SJCRH30 (cell line): ENCODE measurements around the gene BMP7. TPM values are rescaled to one million over a fixed set of nuclear protein-coding genes. Genes with fewer than 3 reads are reported as not detected.
A peak's percentile ranks its signal among the peaks of the same experiment; 100 is the strongest.
"Not testable (repeated sequence)": the region's sequence is repeated elsewhere in the genome, so short reads cannot be mapped to it uniquely, and the experiment has no call there.

Experiments used
- DNase-seq, 2 experiments: peaks; one replicate each; pipeline ENCODE4 v3.0.0-alpha.2; 2015 to 2020
- H3K27ac ChIP-seq: fragments of 250-450 bp; sonication (Bioruptor Pico); 2 replicates; pipeline ENCODE4 v1.5.1; 2020; ENCODE audit warnings: mild to moderate bottlenecking, moderate library complexity
- H3K27me3 ChIP-seq: fragments of 250-450 bp; sonication (Bioruptor Pico); 2 replicates; pipeline ENCODE4 v1.5.1; 2020; ENCODE audit warnings: mild to moderate bottlenecking, moderate library complexity
- H3K36me3 ChIP-seq: fragments of 250-450 bp; sonication (Bioruptor Pico); 2 replicates; pipeline ENCODE4 v1.5.1; 2020; ENCODE audit warnings: mild to moderate bottlenecking, moderate library complexity
- H3K4me1 ChIP-seq: fragments of 250-450 bp; sonication (Bioruptor Pico); 2 replicates; pipeline ENCODE4 v1.5.1; 2020; ENCODE audit warnings: mild to moderate bottlenecking, moderate library complexity
- H3K4me3 ChIP-seq: fragments of 250-450 bp; sonication (Bioruptor Pico); 2 replicates; pipeline ENCODE4 v1.5.1; 2020; ENCODE audit warnings: mild to moderate bottlenecking, moderate library complexity
- H3K9me3 ChIP-seq: fragments of 250-450 bp; sonication (Bioruptor Pico); replicated peaks from 2 replicates; pipeline ENCODE4 v1.5.1; 2020; ENCODE audit warnings: mild to moderate bottlenecking, moderate library complexity
- total RNA-seq: library from RNA; depleted of rRNA; stranded (reverse); fragments of >200 nt; shearing (Covaris generic); gene quantifications from 2 replicates; pipeline ENCODE4 v1.2.3, GENCODE V29; 2014

The BMP7 gene
- total RNA-seq, 1 experiment from 2014 or later: 15.6 TPM

GRCh38 chr20:57241363-57241991, 25.0 kb downstream of the BMP7 start:
- H3K27ac ChIP-seq: no peak overlapping the region
- H3K4me1 ChIP-seq: peaks cover 16% of the 10 kb centered on the region
- H3K27me3 ChIP-seq: no peaks in the 10 kb centered on the region
- no peak overlapping the region for H3K4me3 ChIP-seq
- H3K9me3 ChIP-seq: peaks cover 10% of the 10 kb centered on the region
- no peaks in the 10 kb centered on the region for H3K36me3 ChIP-seq
- DNase-seq: peak; percentile 52 to 71

DNA sequence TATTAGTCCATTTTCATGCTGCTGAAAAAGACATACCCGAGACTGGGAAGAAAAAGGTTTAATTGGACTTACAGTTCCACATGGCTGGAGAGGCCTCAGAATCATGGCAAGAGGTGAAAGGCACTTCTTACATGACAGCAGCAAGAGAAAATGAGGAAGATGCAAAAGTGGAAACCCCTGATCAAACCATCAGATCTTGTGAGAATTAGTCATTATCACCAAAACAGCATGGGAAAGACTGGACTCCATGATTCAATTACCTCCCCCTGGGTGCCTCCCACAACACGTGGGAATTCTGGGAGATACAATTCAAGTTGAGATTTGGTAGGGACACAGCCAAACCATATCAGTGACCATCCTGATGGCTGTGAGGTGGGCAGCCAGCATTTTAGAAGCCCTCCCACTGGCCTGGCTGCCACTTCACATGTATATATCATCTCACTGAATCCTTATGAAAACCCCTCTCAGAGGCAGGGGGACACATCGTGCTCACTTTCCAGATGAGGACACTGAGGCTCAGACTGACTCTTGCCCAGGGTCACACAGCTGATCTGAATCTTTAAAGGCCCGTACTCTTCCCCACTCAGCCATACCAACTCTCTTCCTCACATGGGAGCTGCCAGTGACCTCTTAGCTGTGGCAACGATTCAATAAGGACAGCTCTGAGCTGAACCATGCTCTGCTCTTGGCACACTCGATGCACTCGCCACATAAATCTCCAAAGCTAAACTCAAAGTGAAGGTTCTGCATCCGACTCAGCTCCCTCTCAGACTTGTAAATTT, 25.7 kb downstream of the BMP7 start:
- Histone ChIP-seq H3K9me3 (peaks cover 10% of the 10 kb centered on the region), H3K27ac (no peak overlapping the region), H3K36me3 (no peaks in the 10 kb centered on the region), H3K4me1 (peaks cover 16% of the 10 kb centered on the region), H3K27me3 (no peaks in the 10 kb centered on the region), H3K4me3 (no peak overlapping the region)
- no peak for DNase-seq

DNA sequence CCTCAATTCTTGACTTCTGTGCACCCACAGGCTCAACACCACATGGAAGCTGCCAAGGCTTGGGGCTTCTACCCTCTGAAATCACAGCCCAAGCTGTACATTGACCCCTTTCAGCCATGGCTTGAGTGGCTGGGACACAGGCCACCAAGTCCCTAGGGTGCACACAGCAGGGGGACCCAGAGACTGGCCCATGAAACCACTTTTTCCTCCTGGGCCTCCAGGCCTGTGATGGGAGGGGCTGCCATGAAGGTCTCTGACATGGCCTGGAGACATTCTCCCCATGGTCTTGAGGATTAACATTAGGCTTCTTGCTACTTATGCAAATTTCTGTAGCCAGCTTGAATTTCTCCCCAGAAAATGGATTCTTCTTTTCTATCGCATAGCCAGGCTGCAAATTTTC, 26.7 kb downstream of the BMP7 start:
- DNase-seq, H3K27me3 ChIP-seq, H3K36me3 ChIP-seq, H3K4me3 ChIP-seq, H3K27ac ChIP-seq: not testable (repeated sequence)
- H3K4me1 ChIP-seq: peaks cover 16% of the 10 kb centered on the region
- H3K9me3 ChIP-seq: peaks cover 10% of the 10 kb centered on the region

DNA sequence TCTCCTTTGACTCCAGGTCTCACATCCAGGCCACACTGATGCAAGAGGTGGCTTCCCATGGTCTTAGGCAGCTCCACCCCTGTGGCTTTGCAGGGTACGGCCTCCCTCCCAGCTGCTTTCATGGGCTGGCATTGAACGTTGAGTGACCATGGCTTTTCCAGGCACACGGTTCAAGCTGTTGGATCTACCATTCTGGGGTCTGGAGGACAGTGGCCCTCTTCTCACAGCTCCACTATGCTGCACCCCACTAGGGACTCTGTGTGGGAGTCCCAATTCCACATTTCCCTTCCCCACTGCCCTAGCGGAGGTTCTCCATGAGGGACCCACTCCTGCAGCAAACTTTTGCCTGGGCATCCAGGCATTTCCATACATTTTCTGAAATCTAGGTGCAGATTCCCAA, 27.1 kb downstream of the BMP7 start:
- not testable (repeated sequence) for DNase-seq, H3K27me3 ChIP-seq, H3K4me3 ChIP-seq, H3K27ac ChIP-seq, H3K36me3 ChIP-seq
- H3K9me3 ChIP-seq: peaks cover 10% of the 10 kb centered on the region
- peaks cover 16% of the 10 kb centered on the region for H3K4me1 ChIP-seq

DNA sequence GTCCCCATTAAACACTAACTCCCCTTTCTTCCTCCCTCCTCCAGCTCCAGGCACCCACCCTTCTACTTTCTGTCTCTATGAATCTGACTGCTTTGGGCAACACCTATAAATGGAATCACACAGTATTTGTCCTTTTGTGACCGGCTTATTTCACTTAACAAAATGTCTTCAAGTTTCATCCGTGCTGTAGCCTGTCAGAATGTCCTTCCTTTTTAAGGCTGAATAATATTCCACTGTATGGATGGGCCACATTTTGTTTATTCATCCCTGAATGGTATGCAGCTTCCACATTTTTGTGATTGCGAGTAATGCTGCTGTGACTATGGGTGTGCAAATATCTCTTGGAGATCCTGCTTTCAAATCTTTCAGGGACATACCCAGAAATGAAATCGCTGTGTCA, 28.4 kb downstream of the BMP7 start:
- no peak for DNase-seq
- H3K27me3 ChIP-seq: no peaks in the 10 kb centered on the region
- no peaks in the 10 kb centered on the region for H3K36me3 ChIP-seq
- no peak overlapping the region for H3K4me3 ChIP-seq
- H3K27ac ChIP-seq: no peak overlapping the region
- peaks cover 10% of the 10 kb centered on the region for H3K9me3 ChIP-seq
- peaks cover 16% of the 10 kb centered on the region for H3K4me1 ChIP-seq

GRCh38 chr20:57237585-57237953, 28.9 kb downstream of the BMP7 start:
- Histone ChIP-seq H3K4me3 (no peak overlapping the region), H3K27me3 (no peaks in the 10 kb centered on the region), H3K27ac (no peak overlapping the region), H3K4me1 (peaks cover 17% of the 10 kb centered on the region), H3K9me3 (peaks cover 10% of the 10 kb centered on the region), H3K36me3 (no peaks in the 10 kb centered on the region)
- DNase-seq: no peak

GRCh38 chr20:57236813-57237584, 29.4 kb downstream of the BMP7 start:
- H3K36me3 ChIP-seq: no peaks in the 10 kb centered on the region
- DNase-seq: no peak
- H3K27ac ChIP-seq: no peak overlapping the region
- H3K27me3 ChIP-seq: no peaks in the 10 kb centered on the region
- no peak overlapping the region for H3K4me3 ChIP-seq
- H3K4me1 ChIP-seq: peaks cover 15% of the 10 kb centered on the region
- peaks cover 10% of the 10 kb centered on the region for H3K9me3 ChIP-seq

- Histone ChIP-seq H3K4me1 (0 out of 2 replicates have a peak, but pooled peaks cover 5% of the 10 kb centered on the region), H3K4me3 (no peak overlapping the region), H3K36me3 (no peaks in the 10 kb centered on the region), H3K9me3 (peaks cover 5% of the 10 kb centered on the region), H3K27me3 (no peaks in the 10 kb centered on the region), H3K27ac (no peak overlapping the region)
- no peak for DNase-seq
Observed at GRCh38 chr20:57234556-57235251, 31.7 kb downstream of the BMP7 start.

- Histone ChIP-seq H3K27ac (no peak overlapping the region), H3K4me1 (peaks cover 11% of the 10 kb centered on the region), H3K9me3 (no peaks in the 10 kb centered on the region), H3K4me3 (no peak overlapping the region), H3K27me3 (no peaks in the 10 kb centered on the region), H3K36me3 (no peaks in the 10 kb centered on the region)
- DNase-seq: no peak
Observed at GRCh38 chr20:57231951-57232428, 34.5 kb downstream of the BMP7 start.

DNA sequence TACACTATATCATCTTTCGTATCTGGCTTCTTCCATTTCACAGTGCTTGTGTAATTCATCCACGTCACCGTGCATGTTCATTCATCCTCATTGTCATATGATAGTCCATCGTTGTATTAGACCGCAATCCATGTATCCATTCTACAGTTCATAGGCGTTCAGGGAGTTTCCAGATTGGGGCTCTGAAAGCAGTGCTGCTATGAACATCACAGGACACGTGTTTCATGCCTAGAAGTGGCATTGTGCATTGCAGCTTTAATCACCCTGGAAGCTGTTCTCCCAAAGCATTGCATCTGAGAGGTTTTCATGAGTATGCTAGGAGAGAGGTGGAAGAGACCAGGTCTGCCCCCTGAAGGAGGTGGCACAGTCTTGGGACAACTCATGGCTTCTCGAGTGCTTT, 35.3 kb downstream of the BMP7 start:
- H3K9me3 ChIP-seq: no peaks in the 10 kb centered on the region
- DNase-seq: no peak
- no peaks in the 10 kb centered on the region for H3K36me3 ChIP-seq
- H3K27me3 ChIP-seq: no peaks in the 10 kb centered on the region
- H3K27ac ChIP-seq: no peak overlapping the region
- no peak overlapping the region for H3K4me3 ChIP-seq
- peaks cover 11% of the 10 kb centered on the region for H3K4me1 ChIP-seq

DNA sequence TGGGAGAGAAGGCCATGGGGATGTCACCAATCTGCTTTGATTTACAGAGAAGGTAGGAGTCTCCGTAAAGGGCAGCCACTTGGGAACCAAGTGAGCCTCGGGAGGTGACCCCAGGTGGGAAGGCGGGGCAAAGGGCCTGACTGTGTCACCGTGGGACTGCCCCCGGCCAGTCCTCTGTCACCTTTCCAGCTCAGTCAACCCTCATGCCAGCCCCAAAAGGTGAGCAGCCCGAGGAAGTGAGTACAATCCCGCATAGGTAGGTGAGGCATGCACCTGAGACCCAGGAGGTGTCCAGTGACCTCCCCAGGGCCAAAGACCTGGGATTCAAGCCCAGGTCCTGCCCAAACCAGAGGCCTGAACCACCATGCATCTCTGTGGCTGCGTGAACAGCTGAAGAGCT, 36.2 kb downstream of the BMP7 start:
- no peak for DNase-seq
- no peaks in the 10 kb centered on the region for H3K36me3 ChIP-seq
- no peaks in the 10 kb centered on the region for H3K27me3 ChIP-seq
- H3K27ac ChIP-seq: no peak overlapping the region
- H3K9me3 ChIP-seq: no peaks in the 10 kb centered on the region
- H3K4me3 ChIP-seq: no peak overlapping the region
- peaks cover 13% of the 10 kb centered on the region for H3K4me1 ChIP-seq

- Histone ChIP-seq H3K27ac (no peak overlapping the region), H3K9me3 (no peaks in the 10 kb centered on the region), H3K36me3 (no peaks in the 10 kb centered on the region), H3K4me3 (no peak overlapping the region), H3K27me3 (no peaks in the 10 kb centered on the region), H3K4me1 (peaks cover 18% of the 10 kb centered on the region)
- no peak for DNase-seq
Observed at GRCh38 chr20:57229490-57229889, 37.0 kb downstream of the BMP7 start.

GRCh38 chr20:57225830-57226229, 40.6 kb downstream of the BMP7 start:
- no peak for DNase-seq
- H3K4me3 ChIP-seq: no peak overlapping the region
- no peaks in the 10 kb centered on the region for H3K36me3 ChIP-seq
- H3K27ac ChIP-seq: no peak overlapping the region
- H3K9me3 ChIP-seq: no peaks in the 10 kb centered on the region
- H3K4me1 ChIP-seq: peaks cover 37% of the 10 kb centered on the region
- H3K27me3 ChIP-seq: no peaks in the 10 kb centered on the region

DNA sequence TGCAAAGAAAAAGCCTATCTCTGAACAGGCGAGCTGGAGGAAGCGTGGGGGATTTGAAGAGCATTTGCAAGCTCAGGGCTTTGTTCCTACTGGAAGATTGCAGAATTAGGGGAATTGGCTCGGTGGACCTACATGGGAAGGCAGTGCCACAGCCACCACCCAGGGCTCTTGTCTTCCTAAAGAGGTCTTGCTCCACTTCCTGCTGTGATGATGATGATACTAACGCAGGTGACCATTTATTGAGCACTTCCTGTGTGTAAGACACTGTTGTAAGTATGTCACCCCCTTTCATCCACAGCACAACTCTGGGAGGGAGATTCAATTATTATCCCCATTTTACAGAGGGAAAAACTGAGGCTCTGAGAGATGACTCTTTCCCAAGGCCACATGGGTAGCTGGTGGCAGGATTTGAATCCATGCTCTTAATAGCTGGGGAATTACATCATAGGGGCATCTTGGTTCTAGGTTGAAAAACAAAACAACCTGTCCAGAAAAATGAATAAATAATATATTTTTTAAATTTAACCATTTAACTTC, 41.2 kb downstream of the BMP7 start:
- Histone ChIP-seq H3K4me1 (peaks cover 37% of the 10 kb centered on the region), H3K27ac (peak overlapping the region; percentile 80), H3K27me3 (no peaks in the 10 kb centered on the region), H3K4me3 (no peak overlapping the region), H3K36me3 (no peaks in the 10 kb centered on the region), H3K9me3 (no peaks in the 10 kb centered on the region)
- DNase-seq: no peak
